ENCODE measurements around the gene GRB10.

GRB10 gene

DNA sequence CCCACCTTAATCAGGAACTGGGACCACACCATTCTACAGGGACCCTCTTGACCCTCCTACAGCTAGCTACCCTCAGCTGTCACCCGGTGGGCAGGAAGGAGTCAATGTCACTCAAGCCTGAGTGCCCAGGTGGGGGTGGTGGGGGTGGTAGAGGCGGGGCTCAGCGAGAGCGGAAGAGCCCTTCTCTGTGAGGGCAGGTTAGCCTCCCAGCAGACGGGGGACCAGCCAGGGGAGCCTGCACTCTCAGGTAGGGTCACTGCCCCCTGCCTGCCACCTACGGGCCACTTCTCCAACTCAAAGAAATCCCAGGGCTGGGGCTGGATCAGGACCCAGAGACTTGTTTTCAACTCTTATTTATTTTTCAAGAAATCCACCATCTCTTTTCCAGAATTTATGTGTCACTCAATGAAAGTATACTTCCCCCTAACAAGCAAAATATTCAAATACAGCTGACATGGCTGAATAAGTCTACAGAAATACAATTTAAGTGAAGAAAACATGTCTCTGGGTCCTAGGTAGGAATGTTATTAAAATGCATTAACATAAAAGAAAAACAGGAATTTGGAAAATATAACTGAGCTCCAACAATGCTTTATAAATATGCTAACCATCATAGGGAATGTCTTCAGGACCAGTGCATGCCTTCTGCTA is 154.1 kb downstream of the GRB10 start:
- no peak for DNase-seq

DNA sequence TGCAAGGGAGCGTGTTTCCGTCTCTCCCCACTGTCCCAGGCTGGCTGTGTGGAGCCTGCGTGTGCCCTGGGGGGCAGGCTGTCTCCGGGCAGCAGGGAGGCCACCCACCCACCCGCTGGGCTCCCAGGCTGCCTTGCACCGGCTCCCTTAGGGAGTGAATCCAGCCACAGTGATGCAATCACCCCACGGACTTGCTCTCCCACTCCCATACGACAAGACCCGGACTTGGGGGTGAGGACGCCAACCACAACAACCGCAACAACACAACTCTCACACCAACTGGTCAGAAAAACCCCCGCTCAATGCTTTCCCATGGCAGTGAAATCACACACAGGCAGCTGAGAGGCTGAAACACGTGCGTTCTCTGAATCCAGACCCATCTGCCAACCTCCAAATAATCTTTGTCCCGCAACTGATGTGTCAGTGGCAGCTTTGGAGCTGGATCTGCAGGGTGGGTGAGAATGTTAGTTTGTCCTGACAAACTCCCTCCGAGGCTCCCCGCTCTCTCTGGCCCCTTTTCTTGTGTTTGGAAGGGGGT is 154.8 kb downstream of the GRB10 start:
- DNase-seq = no peak

DNA sequence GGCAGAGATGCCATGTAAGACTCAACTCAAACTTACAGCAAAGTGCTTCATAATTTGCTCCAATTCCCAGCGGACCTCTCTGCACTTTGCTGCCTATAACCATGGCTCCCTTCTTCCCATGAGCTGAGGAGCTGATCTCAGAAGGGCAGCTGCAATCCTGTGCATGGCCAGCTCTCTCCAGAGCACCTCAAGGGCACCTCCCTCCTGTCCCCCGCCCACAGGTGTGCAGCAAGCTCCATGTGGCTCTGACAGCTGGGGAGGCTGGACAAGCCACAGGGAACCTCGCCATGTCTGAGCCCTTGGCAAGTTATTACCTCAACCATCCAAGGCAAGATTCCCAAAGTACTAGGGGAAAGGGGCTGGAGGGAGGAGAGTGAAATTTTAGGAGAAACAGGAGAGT is 156.4 kb downstream of the GRB10 start:
- no peak for DNase-seq

DNA sequence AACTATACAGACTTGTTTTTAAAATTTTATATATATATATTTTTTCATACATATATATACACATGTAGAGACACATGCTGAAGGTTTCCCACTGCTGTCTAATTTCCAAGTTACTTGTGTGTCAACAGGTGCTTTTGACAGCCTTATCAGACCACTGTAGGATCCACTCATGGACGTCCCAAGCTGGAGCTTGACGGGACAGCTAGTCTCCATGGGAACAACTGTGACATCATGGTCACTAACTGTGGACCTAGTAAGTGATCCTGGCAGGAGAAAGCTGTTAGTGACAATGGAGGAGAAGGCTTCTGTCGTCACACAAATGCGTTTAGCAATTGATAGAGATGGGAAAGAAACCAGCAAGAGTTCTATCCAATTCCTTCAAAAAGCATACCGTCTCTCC is 157.3 kb downstream of the GRB10 start:
- DNase-seq = no peak

DNA sequence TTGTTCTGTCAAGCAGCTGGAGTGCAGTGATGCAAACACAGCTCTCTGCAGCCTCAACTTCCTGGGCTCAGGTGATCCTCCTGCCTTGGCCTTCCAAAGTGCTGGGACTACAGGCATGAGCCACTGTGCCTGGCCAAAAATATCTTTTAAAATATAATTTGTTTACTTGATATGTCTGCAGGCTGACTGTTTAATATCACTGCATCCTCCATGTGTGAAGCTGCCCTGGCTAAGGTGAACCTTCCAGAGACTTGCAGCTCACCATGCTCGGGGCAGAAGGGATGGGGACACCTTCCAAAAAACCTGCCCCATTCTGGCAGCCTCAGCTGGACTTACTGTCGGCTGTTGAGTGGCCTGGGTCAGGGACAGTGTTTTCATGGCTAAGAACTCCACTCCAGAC is 159.9 kb downstream of the GRB10 start:
- DNase-seq = no peak

DNA sequence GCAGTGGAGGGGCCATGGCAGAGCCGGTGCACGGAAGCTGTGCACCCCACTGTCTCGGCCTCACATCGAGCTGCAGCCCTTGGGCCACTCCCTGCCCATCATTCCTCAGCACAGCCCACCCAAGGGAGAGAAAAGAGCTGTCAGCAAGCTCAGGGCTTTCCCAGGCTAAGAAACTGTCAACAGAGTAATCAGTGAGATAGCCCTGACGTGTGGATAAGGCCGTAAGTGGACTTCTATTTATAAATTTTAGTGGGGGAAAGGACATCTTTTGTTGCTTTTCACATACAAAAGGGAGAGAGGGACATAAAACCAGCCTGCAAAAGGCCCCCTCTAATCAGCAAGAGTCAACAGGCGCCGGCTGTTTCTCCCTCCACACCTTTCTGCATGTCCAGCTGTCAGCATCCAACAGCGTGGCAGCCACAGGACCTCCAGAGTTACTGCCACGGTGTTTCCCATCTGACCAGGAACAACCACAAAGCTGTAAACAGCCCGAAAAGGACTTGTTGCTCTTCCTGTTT is 160.7 kb downstream of the GRB10 start:
- DNase-seq = no peak

DNA sequence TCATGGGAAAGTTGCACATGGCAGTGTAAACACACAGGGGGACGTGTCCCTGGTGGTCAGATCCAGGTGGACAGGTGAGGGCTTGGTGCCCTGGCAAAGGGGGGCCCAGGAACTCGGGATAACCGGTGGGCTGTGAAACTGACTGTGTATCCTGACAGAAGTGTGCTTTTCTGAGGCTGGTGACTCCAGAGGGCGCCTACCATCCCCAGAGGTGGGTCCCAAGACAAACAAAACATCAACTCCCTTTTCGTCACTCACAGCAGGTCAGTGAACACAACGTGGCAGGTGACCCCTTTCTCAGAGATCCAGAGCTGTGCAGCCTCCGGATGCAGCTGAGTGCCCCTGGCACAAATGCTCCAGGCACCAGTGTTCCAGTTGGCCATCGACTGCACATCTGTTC is 161.5 kb downstream of the GRB10 start:
- no peak for DNase-seq

DNA sequence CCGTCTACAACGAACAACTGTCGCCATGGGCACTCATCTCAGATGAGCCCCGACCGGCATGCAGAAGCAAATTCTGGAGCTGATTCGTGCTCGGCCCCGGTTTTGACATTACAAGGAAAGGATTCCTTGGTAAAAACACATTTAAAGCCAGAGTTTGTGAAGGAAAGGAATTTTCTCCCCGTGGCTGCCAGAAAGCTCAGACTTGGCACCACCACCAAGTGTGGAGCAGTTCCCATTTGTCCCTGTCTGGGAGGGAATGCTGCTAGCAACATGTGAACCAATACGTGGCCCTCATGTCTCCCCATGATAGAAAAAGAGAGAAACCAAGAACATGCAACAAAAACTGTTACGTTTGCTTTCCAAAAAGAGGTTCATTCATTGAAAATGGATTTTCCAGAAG is 162.3 kb downstream of the GRB10 start:
- DNase-seq = no peak

DNA sequence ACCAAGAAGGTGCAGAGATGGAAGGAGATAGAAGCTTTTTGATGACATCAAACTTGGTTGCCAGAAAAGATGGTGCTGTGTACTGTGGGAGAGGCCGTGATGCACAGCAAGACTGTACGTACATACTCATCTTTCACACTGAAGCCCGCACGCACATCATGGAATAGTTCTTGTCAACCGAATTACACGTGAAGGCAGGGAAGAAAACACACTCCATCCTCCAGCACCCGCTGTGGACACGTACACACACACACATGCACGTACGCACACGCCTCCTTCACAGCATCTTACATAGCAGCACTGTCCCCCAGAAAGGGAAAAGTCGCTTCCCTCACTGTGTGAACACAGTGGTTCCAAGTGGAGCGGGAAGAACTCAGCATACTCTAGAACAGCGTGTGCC is 163.0 kb downstream of the GRB10 start:
- DNase-seq = no peak

DNA sequence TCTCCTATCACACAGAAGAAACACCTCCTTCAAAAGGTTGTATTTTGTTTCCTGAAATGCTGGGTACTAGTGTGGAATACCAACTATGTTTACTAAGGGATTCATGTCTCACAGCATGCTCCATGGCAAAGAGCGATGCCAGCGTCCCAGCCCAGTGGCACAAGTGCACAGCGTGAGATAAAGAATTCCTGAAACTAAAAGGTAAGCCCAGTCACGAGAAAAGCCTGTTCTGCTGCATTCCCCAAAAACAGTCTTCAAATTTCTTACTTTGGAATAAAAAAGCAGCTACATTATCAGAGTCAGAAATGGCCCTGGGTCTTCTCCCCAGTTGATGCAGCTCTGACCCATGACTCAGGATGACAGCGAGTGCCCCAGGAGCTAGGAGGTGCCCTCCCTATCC is 164.4 kb downstream of the GRB10 start:
- no peak for DNase-seq

DNA sequence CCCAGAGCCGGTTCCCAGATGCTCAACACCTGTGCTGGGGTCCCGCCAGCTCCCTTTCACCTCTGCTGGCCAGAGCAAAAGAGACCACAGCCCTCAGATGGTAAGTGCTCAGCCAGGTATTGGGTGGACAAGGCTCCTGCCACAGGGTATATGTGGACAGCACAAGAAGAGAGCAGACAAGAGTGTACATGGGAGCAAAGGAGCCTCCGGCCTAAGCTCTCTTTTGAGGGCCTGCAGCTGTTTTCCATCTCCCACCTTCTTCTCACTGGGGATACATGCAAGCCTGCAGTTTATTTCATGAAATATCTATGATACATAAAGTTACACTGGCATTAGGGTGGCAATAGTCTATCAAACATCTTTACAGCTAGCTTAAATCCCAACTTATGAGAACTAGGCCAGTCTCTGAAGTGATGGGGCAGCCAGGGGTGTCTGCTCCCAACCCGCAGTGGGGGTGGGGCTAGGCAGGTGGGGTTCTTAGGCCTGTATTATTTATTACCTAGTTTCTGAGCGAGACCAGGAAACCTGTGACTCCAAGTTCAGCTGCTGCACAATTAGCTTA is 167.1 kb downstream of the GRB10 start:
- no peak for DNase-seq

DNA sequence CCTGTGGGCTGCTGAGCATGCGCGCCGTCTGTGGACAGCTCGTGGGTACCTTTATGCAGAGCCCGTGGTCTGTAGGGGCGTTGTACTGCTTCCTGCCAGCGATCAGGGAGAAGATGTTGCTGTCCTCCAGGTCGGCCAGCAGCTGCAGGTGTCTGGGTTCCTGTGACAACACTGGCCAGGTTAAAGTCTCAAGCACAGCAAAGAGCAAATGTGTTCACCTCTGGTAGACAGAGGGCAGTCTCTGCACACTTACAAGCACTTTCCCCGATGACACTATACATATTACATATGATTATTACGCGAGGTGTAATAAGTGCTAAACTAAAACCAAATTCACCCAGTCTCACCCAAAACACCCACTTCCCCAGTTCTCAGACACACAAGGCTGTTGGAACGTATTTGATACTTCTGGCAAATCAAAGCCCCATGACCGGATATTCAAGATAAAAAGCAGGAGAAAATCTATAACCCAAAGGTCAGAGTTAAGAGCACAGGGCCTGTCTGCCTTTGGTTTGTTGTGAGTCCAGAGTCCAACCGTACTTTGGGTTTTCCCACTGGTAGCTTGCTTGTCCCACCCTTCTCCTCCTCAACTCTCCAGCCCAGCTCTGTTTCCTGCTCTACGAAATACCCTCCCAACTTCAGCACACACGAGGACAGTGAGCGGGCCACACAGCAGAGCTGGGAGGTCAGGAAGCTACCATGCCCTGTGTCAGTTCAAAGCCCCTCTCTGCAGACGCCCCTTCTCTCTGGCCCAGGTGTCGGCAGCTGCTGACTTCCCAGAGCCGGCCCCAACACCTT is 167.8 kb downstream of the GRB10 start:
- peak; percentile 28 for DNase-seq

DNA sequence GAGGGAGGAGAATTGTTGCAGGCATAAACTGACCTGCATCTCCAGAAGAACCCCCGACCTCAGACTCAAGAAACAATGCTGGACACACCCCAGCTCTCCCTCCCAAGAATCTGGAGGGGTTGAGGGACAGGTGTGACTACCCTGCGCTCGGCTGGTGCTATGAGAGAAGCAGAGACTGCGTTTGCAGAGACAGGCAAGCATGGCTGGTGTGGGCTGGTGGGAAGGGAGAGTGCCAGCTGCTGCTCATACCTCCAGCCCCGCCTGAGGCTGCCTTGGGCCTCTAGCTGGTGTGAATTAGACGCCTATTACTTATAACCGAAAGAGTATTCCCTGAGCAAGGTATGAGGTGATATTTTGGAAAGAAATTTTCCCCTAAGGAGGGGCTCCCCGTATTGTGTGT is 169.2 kb downstream of the GRB10 start:
- no peak for DNase-seq

DNA sequence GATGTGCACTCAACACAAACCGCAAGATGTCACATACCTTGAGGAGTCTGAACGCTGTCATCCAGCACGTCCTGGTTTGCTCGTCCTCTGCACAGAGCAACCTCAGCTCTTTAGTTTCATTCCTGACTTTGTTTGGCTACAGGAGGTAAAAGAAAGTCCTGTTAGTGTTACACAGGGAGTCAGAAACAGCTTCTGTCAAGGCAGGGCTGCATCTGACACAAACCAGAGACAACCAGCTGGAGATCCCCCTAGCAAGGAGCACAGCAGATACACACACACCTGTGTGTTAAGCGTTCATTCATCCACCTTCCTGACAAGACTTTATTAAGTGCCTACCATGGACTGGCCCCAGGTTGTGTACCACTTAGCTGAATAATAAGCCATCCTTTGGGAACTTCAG is 170.0 kb downstream of the GRB10 start:
- DNase-seq = no peak

DNA sequence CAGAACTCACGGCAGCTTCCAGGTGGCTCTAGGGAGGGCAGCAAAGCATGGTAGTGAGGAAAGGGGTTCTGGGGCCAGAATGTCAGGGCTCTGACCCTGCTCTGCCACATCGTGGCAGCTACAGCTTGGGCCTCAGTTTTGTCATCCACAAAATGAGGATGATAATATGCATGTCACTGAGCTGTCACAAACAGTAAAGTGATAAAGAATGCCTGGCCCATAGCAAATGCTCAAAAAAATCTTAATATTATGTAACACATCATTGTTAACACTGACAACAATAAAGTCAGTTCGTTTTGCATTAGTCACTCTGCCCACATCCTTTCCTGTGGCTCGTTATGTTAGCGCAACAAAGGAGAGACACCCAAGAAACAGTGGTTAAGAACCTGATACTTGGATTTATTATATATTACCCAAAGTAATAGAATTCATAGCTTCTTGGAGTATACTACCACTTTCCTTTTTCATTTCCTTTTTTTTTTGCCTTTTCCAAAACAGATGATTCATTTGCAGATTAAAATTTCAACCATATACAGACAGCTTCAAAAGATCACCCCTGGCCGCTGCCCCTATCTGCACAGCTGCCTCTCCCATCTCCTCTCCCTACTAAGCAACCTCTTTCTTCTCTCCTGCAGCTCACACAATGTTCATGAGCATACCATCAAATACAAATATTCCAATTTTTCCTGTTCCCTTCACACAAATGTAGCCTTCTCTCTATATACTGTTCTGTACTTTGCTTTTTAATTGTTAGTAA is 172.0 kb downstream of the GRB10 start:
- peak; percentile 67 for DNase-seq

DNA sequence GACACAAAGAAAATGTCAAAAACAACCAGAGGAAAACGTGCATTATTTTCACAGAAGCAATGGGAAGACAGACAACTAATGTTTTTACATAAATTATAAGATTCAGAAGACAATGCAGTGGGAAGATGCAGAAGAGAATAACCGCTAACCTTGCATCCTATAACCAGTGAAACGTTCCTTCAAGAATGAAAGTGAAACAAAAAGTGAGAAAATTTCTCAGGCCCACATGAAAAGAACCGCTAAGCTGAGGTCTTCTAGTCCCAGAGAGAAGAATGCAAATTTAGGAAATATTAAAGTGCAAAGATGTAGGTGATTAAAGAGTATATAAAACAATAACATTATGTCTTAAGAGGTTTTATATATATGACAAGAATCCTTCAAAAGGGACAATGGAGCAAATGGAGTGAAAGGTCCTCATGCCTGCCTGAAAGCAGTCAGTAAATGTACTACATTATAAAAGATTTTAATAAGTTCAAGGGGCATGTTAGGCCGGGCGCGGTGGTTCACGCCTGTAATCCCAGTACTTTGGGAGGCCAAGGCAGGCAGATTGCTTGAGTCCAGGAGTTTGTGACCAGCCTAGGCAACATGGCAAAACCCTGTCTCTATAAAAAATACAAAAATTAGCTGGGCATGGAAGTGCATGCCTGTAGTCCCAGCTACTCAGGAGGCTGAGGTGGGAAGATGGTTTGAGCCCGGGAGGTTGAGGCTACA is 174.3 kb downstream of the GRB10 start:
- peak; percentile 57 for DNase-seq

DNA sequence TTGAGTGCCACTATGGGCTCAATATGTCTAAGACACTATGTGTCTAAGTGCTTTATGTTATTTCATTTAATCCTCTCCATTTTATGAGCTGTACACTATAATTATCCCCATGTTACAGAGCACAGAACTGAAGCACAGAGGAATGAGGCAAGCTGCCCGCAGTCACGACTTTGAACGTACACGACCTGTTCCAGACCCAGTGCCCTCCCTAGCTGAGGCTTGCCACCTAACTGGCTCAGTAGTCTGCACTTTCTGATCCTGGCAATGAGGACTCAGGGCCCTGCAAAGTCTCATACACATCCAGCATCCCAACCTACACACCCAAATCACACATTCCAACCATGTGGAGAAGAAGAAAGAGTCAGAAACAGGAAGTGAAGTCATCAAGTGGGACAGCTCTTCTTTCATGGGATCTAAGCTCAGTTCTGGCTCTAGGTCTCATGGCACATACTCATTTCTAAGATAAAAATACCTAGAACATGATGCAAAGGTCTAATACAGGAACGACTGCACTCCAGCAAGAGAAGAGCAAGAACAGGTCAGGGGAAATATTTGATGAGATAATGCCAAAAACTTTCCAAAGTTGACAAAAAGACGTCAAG is 175.1 kb downstream of the GRB10 start:
- no peak for DNase-seq

DNA sequence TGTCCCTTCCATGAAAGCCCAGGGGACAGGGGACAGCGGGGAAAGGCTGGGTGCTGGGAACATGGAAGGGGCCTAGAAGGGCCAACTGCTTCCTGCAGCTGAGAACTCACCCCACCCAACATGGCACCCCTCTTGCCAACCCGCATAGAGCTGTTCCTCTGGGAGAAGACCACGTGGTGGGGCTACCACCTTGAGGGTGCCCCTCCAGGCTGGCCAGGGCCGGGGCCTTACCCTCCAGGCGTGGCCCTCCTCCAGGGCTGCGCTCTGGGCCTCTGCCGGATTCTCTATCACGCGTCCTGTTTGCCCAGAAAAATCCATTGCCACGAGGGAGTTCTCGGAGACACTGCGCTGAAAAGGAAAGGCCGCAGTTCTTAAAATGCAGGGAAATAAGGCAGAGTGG is 177.6 kb downstream of the GRB10 start:
- no peak for DNase-seq

DNA sequence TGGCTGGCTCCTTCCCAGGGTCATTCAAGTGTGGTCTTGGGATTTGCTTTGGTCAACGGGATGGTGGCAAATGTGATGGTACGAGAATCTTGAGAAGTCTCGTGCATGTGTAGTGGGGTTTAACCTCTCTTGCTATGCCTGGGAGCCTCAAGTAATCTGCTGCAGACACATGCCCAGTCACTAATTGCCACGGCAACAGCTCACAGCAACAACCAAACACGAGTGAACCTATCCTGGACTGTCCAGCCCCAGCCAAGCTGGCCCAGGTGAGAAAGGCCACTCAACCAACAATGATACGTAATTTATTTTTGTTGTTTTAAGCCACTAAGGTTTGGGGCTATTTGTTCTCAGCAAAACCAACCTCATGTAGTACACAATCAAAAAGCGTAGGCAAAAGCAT is 179.4 kb downstream of the GRB10 start:
- no peak for DNase-seq

DNA sequence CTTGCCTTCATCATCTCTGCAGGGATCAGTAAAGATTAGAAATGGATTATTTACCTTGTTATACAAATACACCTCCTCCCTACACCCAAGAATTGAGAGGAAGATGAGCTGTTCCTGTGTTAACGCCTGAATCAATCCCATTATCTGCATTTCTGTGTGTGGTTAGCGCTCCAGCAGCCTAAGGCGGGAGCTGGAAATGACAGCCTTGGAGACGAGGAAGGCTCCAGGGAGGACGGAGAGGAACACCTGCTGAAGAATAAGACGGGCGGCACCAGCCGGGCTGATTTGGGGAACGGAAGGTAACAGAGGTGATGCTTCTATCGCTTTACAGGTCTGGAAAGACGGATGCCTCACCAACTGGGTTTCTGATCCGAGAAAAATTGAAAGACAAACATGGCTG is 183.3 kb downstream of the GRB10 start:
- no peak for DNase-seq

DNA sequence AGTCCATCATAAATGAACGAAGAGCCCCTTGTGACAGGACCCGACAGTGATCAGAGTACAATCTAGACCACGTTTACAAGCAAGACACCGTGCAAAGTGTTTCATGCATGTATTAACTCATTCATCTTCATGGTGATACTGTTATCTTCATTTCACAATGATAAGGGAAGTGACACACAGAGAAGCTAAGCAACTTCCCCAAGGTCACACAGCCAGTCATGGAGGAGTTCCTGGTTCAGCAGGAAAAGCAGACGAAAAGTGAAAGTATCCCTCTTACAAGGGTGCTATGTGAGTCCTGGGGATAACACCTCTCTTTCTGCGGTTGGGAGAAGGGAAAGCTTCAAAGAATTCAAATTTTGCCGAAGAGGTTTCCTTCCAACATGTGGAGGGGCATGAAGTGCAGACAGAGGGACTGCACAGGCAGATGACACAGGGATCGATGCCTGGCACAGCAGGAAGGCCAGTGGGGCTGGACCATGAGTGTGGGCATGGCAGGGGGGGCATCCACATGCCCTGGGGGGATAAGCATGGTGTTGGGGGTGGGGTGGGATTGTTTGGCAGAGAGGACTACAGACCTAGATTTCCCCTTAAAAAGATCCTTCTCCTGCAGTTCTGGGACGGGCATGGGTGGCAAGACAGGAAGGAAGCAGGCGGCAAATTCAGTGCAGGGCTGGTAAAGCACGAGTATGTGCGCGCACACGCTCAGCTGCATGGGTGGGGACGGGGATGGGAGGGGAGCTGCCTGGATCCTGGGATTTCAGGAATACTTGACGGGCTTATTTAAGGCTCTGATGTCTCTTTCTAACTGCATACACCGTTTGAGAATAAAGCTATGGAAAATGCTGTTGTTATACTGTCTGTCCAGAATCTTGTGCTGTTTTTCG is 184.0 kb downstream of the GRB10 start:
- no peak for DNase-seq
